ENCODE results near the gene PAWR.

DNA sequence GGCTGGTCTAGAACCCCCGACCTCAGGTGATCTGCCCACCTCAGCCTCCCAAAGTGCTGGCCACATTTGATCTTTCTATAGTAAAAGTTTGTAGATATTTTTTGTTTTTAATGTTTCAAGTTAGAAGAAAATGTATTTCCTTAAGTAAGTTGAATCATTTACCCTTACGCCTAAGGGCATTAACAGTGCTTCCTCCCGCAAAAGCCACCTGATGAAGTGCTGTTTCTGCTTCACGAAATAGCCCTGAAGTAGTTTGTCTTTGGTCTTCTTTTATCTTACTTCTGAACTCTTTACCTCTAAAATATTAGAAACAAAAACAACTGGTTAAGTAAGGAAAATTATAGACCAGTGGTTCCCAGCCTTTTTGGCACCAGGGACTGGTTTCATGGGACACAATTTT is 22.7 kb downstream of the PAWR start:
- TF ChIP-seq, protein P1, sequence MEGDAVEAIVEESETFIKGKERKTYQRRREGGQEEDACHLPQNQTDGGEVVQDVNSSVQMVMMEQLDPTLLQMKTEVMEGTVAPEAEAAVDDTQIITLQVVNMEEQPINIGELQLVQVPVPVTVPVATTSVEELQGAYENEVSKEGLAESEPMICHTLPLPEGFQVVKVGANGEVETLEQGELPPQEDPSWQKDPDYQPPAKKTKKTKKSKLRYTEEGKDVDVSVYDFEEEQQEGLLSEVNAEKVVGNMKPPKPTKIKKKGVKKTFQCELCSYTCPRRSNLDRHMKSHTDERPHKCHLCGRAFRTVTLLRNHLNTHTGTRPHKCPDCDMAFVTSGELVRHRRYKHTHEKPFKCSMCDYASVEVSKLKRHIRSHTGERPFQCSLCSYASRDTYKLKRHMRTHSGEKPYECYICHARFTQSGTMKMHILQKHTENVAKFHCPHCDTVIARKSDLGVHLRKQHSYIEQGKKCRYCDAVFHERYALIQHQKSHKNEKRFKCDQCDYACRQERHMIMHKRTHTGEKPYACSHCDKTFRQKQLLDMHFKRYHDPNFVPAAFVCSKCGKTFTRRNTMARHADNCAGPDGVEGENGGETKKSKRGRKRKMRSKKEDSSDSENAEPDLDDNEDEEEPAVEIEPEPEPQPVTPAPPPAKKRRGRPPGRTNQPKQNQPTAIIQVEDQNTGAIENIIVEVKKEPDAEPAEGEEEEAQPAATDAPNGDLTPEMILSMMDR (IDR thresholded peaks at IDR 0.05) = no peak
- TF ChIP-seq POLR2AphosphoS5 (IDR thresholded peaks at IDR 0.05) = no peak
- no peak for TF ChIP-seq EP300 (IDR thresholded peaks at IDR 0.05)
